ENCODE results near the gene PRKCB.

Gene PRKCB

DNA sequence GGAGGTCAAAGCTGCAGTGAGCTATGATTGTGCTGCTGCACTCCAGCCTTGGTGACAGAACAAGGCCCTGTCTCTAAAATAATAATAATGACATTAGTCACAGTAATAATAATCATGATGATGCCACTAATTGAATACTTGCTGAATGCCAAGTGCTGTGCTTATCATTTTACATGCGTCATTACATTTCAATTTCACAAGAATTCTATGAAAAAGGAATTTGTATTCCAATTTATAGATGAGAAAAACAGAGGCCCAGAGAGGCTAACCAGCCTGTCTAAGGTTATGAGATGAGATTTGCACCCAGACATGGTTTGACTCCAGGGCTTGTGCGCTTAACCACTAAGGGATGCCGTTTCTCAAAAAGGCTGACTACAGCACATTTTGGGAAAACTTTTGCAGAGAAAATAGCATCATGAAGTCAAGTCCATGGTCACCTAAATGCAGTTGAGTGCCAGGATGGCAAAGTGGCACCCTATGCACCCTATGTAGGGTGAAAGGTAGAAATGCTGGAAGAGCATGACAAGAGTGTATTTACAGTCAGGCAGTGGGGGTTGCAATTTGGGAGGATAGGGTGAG is 276.0 kb downstream of the PRKCB start:
- no peak for DNase-seq

DNA sequence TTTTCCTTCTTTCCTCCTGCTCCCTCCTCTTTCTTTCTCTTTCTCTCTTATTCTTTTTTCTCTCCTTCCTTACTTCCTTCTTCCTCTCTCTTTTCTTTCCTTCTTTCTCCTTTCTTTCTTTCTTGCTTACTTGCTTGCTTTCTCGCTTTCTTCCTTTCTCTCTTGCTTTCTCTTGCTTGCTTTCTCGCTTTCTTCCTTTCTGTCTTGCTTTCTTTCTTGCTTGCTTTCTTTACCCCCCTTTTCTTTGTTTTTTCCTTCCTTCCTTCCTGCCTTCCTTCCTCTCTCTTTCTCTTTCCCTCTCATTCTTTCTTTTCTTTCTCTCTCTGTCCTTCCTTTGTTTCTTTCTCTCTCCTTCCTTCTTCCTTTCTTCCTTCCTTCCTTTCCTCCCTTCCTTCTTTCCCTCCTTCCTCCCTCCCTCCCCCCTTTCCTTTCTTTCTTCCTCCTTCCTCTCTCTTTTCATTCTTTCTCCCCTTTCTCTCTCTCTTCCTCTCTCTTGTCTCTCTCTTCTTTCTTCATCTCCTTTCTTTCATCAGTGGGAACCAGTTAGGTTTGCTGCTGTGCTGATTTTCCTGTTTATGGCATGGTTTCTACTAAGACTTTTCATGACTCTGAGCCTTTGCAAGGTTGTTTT is 277.4 kb downstream of the PRKCB start:
- no peak for DNase-seq

DNA sequence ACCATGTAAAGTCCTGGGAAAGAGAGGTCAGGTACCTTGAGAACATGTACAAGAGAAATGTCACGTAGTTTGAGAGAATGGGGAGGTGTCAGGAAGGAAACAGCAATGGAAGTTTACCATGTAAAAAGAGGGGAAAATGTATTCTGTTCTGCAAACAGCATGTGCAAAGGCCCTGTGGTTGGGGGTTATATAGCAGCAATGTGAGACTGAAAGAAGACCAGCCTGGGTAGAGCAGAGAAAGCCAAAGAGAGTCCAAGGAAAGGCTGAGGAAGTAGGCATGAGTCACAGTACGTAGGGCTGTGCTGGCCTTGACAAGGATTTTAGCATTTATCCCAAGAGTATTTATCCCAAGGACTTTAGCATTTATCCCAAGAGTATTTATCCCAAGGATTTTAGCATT is 279.1 kb downstream of the PRKCB start:
- no peak for DNase-seq

DNA sequence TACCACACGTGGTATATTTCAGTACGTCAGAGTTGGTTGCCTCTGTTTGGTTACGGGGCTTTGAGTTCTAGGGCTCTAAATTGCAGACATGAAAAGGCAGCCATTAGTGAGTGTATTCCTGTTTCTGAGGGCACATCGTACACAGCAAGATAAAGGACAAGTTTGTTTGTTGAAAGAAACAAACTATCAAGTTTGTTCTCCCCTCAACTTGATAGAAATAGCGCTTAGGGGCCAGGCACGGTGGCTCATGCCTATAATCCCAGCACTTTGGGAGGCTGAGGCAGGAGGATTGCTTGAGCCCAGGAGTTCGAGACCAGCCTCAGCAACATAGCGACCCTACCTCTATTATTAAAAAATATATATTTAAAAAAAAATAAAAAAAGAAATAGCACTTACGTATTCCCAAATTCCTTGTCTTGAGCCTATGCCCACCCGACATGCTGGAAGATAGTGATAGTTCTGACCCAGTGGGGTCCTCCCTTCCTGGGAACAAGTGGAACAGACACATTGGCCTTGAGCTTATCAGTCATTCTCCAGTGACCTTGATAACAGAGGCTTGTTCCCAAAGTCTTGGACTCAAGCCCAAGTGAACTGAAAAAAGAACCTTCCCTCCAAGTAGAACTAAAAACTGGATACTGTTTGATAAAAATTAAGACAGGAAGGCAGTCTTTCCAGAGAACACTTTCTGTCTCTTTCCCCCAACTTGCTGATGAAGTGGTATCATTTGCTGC is 280.4 kb downstream of the PRKCB start:
- DNase-seq, result no peak

DNA sequence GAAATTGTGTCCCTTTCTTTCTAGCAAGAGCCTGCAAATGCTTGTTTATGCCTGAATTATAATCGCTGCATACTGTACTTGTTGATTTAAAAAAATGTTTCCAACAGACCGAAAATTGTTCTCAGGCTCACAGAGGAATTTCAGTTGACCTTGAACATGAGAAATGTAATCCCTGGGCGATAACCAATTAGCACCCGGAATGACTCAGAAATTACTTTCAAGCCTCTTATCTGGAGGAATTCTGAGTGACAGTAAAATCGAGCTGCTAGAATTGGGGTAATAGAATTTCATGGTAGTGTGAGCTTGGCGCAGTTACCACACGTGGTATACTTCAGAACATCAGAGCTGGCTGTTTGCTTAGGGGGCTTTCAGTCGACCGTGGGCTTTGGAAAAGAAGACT is 281.2 kb downstream of the PRKCB start:
- DNase-seq, result no peak

DNA sequence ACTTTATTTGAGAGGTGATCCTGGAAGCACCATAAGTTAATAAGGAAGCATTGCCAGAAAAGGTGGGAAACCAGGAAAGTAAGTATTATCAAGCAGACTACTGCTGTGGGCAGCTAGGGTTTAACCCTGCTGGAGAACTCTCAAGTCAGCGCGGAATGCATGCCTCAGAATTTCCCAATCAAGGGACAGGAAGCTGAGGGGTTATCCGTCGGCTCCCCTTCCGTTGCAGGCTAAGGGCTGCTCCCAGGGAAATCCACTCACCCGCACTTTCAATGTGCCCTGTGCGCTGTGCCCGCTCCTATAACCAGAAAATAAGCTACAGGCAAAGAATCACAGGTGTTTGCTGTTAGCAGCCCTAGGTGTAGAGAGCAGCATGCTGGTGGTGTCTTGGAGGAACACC is 281.9 kb downstream of the PRKCB start:
- DNase-seq, result no peak

DNA sequence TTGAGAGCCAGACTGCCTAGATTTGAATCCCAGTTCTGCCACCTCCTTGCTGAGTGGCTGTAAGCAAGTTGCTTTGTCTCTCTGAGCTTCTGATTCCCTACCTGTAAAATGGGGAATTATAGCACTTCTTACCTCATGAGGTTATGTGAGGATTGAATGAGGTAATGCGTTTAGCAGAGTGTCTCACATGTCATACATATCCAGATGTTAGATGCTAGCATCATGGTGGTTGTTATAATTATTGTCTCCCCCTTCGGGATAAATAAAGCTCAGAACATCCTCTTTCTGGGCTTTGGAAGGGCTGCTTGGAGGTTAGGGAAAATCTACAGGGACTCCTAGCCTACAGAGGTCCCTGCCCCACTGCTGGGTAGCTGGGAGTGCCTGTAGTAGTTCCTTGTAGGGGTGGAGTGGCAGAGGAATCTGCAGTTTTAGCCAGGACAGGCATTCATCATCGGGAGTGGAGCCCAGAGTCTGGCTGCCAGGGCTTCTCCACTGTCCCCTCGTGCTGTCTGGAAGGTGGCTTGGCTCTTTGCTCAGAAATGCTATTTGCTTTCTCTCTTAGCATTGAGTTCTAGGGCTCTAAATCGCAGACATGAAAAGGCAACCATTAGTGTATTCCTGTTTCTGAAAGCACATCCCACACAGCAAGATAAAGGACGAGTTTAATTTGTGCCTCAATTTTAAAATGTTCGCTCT is 282.5 kb downstream of the PRKCB start:
- DNase-seq, result no peak

DNA sequence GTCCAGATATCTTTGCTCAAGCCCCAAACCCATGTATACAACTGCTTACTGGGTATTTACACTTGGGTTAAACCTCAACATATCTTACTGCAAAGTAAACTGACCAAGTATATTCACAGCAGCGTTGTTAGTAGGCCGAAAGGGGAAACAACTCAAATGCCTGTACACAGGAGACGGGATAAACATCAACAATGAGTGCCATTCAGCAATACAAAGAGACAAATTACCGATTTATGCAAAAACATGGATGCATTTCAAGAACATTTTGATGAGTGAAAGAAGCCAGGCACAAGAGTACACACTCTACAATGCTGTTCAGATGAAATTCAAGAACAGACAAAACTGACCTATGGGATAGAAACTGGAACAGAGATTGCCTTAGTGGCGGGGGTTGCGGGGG is 284.0 kb downstream of the PRKCB start:
- no peak for DNase-seq

DNA sequence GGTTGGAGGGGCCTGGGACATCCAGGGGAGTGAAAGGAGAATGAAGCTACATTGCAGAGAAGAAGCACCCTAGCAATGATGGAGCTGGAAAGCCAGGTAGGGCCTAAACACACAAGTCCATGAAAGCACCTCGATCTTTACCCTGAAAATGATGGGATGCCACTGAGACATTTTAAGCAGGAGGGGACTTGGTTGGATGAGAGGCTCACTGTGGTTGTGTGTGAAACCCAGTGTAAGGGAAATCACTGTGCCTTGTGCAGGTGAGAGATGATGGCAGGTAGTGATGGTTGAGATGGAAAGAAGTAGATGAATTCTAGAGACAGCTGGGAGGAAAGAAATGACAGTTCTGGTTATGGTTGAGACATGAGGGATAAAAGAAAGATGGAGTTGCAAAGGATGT is 287.5 kb downstream of the PRKCB start:
- DNase-seq, result no peak

DNA sequence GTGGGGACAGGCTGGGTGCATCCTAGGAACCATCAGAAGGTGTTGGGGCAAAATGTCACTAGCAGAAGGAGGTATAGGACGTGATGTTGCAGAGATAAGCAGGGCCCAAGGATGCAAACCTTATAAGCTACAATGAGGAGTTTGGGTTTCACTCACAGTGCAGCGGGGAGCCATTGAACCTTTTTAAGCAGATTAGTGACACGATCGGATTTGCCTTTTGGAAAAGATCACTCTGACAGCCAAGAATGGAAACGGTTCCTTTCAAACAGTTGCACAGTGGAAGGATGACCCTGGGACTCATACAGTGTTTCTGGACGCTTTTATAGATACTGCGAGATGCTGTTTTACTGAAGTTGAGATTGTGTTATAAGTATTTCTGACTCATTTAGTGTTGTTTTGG is 288.5 kb downstream of the PRKCB start:
- no peak for DNase-seq

DNA sequence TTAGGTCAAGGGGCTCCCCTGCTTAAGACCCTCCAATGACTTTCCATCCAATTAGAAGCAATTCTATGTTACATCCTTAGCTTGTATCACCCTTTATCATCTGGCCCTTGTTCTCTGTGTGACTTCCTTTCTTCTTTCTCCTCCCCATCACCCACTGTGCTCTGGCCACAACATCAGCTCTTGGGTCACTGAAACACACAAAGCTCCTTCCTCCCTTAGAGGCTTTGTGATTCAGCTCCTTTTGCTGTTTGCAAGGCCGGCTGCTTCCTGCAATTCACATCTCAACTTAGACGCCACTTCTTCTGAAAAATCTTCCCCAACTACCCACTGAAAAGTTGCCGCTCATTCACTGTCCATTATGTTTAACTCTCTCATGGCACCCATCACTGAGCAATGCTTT is 289.4 kb downstream of the PRKCB start:
- no peak for DNase-seq

DNA sequence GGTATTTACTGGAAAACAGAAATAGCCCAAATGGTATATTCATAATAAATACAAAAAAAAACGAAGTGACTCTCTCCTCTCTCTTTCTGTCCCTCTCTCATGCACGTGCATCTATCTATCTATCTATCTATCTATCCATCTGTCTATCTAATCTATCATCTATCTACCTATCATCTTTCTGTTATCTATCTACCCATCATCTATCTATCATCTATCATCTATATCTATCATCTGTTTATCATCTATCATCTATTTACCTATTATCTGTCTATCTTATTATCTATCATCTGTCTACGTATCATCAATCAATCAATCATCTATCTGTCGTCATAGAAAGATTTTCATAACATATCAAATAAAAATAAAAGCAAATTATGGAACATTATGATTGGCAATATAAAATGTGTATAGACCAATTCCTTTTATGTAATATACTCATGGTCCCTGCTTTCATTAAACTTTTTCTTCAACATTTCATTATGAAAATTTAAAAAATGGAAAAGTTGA is 293.7 kb downstream of the PRKCB start:
- no peak for DNase-seq

DNA sequence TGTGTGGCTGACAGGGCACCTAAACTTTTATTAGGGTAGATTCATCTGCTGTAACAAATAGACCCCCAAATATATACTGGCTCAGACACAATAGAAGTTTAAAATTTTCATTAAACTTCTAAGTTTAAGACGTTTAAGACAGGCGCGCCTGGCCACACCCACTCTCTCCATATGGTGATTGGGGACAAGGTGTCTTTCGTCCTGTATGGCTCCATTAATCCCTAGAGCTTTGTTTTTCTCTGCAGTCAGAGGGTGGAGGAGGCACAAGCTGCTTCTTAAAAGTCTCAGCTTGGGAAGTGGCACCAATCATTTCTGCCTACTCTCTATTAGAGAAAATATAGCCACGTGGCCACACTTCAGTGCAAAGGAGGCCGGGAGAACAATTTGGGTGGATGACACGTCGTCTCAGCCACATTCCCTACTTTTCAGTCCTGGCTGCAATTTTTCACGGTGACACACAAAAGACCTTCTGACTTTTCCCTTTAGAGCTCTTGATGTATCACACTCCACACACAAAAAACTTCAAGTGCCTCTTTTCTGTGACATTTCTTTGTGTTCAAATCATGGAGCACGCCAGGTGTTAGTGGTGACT is 294.8 kb downstream of the PRKCB start:
- no peak for DNase-seq

DNA sequence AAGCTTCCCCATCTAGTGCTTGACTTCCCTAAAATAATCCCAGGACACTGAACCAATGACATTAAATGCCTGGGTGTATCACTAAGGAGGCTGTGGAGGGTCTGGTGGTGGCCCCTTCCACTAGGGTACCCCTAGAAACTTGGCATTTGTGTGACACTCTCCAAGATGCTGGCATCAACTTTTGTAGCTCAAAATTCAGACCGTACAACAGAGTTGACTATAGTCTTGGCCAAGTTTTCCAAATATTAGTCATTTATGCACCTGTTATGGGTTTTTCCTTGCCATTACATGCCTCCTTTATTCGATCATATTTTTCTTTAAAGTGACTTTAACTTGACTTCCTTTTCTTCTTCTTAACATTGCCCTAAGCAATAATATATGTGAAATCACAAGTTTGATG is 295.5 kb downstream of the PRKCB start:
- no peak for DNase-seq

DNA sequence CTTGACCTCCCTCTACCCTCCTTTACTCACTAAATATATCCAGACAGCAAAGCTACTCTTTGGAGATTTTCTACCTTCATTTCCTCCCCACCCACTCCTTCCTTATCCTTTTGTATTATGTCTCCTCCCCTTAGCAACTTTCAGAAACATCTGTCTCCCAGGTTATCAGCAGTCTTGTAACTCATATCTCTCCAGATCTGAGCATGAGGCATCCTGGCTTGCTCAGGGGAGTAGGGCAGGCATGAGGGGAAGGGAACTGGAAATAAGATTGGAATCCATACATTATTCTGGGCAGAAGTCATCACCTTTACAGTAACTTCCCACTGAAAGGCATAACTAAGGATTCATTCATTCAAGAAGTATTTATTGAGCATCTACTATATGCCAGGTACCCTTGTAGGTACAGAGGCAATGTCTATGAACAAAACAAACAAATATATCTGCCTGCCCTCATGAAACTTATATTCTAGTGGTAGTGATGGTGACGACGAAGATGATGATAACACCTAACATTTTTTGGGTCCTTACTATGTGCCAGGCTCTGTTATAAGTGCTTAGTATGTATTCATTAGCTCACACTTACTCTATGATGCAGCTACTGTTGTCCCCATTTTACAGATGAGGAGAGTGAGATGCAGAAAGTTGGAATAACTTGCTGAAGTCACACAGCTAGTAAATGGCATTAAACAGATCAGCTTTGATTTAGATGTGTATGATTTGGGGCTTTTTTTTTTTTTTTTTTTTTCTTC is 296.4 kb downstream of the PRKCB start:
- DNase-seq, result no peak

DNA sequence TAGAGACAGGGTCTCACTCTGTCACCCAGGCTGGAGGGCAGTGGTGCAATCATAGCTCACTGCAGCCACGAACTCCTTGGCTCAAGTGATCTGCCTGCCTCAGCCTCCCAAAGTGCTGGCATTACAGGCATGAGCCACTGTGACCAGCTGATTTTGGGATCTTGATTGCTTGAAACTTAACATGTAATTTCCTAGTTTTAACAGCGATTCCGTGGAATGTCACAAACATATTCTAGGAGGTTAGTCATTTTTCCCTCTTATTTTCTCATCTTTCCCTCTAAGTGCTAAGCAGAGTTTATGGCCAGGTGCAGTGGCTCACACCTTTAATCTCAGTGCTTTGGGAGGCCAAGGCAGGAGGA is 297.0 kb downstream of the PRKCB start:
- no peak for DNase-seq

DNA sequence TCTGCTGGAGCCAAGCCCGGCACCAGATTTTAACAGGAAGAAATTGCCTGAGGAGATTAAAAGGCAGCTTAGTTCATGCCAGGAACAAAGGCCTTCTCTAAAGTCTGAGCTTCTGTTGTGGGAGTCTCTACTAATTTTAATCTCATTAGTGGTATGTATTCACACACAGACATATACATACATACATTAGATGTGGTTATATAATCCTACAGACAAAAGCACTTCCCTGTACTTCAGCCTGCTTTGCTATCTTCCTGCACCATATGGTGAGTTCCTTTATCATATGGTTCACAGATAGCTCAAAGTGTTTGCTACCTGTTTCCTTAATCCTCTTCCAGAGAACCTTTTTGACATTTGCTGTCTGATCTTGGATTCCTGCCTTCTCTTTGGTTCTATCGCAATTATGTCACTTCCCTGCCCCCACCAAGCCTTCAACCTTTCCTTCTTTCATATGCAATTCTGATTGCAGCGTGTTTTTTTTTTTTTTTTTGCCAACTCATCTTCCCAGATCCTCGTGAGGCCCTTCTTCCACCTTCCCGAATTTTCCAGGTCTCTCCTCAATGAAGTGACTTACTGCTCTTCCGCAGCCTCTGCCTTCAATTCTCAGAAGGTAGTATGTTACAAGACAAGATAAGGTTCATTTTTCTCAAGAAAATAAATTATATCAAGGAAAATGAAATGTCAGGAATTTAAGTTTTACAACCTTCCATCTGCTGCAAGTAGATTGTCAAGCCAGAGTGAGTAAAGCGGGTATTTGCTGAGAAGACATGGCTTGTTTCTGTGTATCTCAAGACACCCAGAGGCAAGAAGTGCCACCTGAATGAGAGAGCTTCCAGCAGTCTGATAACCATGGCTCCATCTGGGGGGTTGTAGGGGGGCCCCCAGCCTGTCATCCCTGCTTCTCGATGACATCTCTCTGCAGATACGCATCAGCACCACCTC is 300.1 kb downstream of the PRKCB start:
- no peak for DNase-seq

DNA sequence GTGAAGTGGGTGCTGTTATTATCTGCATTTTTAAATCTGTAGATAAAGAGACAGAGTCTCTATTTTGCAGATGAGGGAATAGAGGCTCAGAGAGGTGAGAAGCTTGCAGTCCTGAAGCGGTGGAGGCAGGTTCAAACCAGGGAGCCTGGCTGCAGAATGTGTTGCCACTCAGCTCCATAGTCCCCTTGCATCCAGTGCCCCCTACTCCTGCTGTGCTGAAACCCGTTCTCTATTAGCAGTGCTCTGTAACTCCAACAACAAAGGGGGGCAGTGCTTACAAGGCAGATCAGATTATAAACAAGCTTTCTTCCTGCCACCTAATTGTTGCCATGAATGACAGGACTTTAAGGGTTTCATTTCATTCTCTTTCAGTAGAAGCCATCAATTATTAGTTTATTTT is 302.2 kb downstream of the PRKCB start:
- no peak for DNase-seq

DNA sequence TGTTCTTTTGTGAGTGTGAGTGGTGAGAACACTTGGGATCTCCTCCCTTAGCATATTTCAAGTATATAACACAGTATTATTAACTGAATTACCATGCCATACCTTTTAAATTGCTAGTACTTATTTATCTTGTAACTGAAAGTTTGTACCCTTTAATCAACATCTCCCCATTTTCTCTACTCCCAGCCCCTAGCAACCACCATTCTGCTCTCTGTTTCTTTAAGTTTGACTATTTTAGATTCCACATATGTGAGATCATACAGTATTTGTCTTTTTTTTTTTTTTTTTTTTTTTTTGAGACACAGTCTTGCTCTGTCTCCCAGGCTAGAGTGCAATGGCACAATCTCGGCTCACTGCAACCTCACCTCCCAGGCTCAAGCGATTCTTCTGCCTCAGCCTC is 302.8 kb downstream of the PRKCB start:
- no peak for DNase-seq

DNA sequence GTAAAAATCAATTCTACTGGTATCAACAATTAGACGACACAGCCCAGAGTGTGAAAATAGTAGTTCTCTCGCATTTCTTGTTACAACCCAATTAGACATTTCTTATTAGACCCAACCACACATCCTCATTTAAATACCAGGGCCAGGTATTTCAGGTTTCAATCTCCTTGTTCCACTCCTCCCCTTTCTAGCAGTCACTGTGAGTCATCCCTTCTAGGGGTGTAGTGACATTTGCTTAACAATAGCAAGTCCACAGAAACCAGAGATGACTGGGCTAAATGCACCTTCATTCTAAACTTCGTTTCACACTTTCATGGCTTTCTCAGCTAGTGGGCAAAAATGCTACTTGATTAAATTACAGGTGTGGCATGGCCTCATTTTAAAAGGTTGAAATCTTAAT is 303.5 kb downstream of the PRKCB start:
- DNase-seq, result no peak

DNA sequence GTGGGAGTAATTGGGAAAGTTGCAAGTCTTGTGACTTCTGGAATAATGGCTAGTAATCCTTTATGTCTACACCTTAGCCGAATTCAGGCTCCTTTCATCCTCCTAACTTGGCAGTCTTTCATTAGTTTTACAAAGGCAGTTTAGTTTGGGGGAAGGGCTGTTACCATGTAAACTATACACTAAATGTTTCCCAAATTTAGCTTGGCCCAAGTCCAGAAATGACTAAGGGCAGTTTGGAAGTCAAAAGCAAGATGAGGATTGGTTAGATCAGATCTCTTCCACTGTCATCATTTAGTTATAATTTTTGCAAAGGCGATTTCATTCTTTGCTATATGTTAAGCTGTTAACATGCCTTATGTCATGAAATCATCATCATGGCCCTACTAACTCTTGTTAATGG is 304.9 kb downstream of the PRKCB start:
- no peak for DNase-seq

DNA sequence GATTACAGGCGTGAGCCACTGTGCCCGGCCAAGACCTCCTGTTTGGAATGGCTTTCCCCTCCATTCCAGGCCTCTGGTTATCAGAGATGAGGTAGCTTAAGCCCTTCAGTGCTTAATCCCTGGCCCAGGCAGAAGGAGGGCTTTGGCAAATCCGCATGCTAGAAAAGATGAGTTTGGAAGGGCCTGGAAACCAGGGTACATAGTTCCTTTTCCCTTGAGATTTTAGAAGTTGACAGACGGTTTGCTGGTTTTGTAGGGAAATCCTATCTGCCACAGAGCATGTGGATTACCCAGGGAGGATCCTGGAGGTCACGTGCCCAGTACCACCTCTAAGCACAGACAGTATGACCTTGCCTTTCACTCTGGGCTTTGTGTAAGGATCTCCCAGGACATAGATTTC is 305.7 kb downstream of the PRKCB start:
- no peak for DNase-seq
